ENCODE data around the gene GOLGA6L10.
"Not testable (repeated sequence)": the region's sequence is repeated elsewhere in the genome, so short reads cannot be mapped to it uniquely, and the experiment has no call there.

Gene GOLGA6L10

DNA sequence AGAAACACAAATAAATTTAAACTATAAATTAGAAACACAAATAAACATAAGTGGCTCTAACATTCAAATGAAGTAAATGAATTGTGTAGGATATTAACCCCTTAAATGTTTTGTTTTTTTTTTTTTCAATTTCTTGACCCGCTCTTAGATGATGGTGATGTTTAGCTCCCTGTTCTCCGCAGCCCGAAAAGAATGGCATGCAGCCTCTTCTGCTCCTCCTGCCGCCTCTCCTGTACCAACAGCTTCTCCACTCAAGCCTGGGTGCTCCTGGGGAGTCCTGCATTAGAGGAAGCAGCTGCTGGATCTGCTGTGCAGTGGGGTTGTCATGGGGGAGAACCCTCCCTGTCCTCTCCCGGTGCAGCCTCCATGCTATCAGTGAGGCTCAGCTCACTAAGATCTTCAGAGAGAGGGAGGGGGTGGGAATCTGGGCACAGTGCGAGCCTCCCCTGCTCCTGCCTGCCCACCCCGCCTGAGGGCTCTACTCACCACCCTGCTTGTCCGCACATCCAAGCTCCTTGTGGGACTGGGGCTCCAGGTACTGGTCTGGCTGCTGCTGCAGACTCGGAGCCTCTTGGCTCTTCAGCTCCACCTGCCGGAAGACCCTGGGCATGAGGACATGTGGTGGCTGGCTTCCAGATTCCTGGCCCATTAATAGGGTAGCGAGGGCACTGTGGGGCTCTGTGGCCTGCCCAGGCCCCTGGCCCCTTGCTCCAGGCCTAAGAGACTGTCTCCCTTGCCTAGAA is 6.5 kb downstream of the GOLGA6L10 start:
- not testable (repeated sequence) for DNase-seq (ENCODE audit: low read depth)

DNA sequence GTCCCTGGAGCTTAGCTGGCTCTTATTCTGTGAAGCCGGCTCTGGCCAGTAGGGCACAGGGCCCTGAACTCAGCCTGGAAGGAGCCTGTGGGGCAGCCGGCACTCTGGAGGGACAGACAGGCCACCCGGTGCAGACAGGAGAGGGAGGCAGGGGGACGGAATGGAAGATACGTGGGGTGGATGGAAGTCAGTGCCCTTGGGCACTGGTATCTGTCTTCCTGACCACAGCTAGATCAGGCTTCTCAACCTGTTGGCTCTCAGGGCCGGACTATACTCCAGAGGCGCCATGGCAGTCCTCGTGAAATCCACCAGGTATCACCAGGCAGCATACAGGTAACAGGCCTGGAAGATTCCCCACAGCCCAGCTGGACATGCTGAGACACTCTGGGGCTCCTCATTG is 10.7 kb downstream of the GOLGA6L10 start:
- DNase-seq (ENCODE audit: low read depth): not testable (repeated sequence)

DNA sequence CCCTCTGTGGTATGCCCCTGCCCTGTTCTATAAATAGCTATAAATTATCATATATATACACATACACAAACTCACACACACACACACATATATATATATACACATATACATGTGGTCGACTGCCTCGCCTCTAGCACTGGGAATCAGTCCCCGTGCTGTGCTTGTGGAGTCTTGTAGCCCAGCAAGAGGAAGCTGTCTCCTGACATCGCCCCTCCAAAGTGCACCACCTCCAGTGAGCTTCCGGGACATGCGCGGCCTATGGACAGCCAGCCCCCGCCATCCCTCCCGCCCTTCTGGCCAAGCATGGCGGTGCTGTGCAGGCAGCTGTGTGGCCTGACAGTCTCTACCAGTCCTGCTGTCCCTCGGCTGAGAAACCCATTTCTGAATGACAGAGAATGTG is 11.2 kb downstream of the GOLGA6L10 start:
- not testable (repeated sequence) for DNase-seq (ENCODE audit: low read depth)

DNA sequence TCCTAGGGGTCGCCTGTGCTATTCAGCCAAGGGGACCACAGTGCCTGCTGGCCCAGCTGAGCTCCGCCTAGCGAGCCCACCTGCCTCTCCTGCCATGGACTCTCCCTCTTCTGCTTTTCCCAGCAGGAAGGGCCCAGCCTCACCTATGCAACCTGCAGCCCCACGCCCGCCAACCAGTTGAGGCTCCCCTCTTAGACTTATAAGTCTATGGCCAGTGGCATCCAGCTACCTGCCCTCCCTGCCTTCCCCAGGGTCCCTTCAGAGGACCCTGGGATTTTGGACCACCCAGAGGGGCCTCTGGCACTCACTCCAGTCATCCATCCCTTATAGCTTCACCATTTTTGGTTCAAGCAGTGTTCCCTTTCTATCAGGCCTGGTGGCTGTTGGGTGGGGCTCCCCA is 12.2 kb downstream of the GOLGA6L10 start:
- not testable (repeated sequence) for DNase-seq (ENCODE audit: low read depth)

DNA sequence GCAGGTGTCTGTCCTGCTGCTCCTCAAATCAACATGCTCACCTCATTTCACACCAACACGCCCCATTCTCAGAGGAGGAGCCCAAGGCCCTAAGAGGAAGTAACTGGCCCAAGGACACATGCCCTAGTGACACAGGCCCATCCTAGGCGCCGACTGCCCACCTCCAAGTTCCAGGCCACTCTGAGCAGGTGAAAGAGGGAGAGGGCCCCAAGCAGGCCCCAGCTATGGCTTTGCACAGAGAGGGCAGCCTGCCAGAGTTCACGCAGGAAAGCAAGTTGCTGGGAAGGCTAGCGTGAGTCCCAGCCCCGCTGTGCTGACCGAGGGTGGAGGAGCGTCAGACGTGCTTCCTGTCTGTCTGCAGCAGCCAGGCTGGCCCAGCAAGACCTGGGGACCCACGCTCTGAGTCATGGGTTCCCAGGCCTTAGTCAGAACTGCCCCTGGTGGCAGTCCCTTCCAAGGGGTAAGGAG is 13.1 kb downstream of the GOLGA6L10 start:
- DNase-seq (ENCODE audit: low read depth): not testable (repeated sequence)

DNA sequence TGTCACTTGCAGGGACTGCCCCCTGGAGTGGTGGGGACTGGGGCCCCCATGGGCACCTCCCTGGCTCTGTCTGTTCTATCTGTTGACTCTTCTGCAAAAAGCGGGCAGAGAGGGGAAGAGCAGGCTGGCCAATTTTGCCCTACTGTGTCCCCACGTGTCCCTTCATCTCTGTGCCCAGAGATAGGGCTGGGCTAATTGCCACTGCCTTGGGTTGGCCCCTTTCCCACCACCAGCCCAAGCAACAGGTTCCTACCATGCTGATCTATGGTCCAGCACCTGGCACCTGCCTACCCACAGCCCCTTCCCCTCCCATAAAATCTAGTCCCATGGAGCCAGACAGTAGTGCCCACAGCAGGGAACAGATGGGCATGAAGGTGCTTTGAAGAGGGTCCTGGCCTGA is 14.3 kb downstream of the GOLGA6L10 start:
- DNase-seq (ENCODE audit: low read depth): not testable (repeated sequence)

DNA sequence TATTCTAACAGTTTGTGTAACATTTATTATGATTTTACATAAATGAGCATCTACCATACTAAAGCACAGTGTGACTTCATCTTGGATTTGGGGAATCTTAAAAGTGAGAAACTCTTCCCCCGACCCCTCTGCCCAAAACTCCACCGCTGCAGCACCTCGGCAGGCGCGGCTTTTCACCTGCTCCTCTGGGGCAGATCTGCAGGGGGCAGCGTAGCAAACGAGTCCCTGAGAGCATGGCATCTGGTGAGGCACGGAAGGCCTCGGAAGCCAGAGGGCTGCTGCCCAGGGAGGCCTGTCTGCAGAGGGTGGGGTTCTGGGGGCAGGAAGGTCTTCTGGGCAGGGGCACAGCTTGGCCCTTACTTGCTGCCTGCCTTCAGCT is 14.7 kb downstream of the GOLGA6L10 start:
- not testable (repeated sequence) for DNase-seq (ENCODE audit: low read depth)

DNA sequence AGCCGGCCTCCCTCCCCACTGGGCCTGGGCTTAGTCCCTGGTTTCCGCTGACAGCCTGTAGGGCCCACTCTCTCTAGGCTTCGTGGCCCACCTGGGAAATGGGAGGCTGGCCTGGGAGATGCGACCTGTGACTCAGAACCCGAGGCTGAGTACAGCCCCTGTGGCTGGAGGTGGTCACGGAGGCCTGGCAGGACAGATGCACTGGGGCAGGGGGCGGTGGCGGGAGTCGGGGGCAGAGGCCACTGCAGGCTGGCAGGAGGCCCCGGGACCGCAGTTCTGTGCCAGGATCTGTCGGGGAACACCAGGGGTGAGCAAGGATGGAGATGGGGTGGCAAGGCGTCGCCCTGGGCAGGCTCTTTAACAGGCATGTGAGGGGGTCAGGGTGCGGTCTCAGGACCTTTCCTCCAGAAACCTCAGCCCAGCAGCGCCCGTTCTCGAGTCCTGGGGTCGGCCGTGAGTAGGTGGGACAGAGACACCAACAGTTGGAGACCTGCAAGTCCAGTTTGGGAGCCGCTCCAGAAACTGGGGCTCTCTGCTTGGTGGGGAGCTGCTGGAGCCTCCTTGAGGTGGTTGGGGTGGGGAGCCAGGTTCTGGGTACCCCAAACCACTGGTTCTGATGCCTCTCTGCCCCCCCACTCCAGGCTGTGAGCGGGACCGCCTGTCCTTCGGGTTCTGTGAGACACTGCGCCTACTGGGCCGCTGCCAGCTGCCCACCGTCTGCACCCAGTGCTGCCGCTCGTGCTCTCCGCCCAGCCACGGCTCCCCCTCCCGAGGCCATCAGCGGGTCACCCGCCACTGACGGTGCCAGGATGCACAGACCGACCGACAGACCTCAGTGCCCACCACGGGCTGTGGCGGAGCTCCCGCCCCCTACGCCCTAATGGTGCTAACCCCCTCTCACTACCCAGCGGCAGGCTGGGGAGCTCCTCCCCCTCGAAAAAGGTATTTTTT is 15.4 kb downstream of the GOLGA6L10 start:
- DNase-seq (ENCODE audit: low read depth): not testable (repeated sequence)

DNA sequence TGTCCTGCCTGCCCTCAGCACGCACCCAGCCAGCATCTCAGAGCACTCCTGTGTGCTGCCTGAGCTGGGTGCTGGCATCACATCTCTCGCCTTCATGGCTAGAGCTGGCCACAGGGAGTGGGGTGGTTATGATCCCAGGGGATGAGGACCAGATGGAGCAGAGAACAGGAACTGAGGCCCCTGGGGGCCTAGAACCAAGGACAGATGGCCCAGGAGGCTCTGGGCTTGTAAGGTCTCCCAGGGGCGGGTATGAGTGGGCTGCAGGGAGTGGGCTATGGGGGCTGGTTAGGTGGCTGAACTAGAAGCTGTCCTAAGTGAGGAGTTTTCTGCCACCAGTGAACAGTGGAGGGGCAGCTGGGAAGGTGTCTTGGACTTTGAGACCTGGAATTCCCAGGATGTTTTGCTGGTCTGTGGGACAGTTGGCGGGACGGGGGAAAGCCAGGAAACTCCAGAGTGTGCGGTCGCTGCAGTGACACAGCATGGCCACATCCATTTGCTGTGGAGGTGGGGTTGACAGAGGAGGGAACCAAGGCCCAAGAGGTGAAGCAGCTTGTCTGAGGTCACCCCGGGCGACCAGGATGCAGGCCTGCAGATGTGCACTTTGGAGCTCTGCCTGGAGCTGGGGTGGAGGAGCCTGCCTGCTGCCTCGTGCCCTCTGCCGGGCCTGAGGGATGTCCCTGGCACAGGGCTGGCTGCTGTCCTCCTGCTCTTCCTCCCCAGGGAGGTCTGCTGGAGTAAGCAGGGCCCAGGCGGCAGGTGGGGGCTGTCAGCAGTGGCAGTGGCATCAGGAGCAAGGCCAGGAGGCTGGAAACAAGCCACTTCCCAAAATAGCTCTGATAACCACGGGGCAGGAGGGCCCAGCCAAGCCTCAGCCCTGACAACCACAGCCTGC is 16.3 kb downstream of the GOLGA6L10 start:
- not testable (repeated sequence) for DNase-seq (ENCODE audit: low read depth)

DNA sequence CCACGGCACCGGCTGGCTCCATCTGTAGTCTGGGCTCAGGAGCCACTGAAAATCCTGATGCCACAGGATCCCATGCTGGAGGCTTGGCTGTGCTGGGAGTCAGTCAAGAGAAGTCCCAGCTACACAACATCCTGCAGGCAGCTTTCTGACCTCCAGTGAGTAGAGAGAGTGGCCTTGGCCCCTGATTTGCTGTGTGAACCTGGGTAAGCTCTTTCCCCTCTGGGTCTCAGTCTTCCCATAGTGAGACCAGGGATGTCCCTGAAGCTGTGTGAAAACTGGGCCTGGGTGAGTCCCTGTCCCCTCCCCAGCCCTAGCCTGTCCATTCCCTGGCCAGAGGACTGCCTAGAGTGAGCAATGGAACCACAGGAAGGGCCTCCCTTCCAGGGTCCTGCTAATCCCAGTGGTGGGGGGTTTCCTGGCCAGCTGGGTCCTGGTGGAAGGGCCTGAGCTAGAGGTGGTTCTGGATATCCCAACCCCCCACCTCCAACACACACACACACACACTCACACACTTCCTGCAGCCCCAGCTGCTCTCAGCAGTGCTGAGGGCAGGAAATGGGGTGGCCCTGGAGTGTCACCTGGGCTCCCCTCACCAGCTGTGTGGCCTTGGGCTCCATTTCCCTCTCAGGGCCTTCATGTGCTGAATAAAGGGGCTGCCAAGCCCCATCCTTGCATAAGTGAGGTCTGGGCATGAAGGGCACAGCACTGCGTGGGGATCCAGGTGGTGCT is 17.5 kb downstream of the GOLGA6L10 start:
- not testable (repeated sequence) for DNase-seq (ENCODE audit: low read depth)

DNA sequence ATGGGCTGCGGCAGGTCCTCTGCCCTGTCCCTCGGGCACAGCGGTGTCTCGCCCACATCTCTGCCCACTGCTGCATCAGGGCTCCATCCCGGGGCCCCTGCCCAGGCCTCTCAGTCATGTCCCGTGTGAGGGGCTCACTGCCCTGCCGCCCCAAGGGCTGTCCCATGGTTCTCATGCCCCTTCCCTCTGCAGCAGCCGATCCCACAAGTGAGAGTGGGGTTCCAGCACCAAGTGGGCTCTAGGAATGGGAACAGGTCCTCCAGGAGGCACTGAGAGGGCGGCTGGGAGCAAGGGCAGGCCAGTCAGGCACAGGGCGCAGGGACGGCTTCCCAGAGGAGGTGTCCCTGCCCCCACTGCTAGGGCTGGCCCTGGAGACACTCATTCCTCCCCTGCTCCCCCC is 18.4 kb downstream of the GOLGA6L10 start:
- DNase-seq (ENCODE audit: low read depth): not testable (repeated sequence)

DNA sequence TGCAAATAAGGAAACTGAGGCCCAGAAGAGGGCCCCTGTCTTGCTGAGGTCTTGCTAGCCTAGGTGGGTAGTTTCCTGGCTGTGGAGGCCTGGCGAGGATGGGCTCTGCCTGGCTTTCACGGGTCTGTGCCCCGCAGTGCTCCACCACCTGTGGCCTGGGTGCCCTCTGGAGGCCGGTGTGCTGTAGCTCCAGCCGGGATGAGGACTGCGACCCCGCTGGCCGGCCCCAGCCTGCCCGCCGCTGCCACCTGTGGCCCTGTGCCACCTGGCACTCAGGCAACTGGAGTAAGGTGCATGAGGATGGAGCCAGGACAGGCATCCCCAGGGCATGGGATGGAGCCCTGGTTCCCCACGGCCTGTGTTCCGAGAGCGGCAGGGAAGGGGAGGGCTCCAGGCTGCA is 20.2 kb downstream of the GOLGA6L10 start:
- DNase-seq (ENCODE audit: low read depth): not testable (repeated sequence)

DNA sequence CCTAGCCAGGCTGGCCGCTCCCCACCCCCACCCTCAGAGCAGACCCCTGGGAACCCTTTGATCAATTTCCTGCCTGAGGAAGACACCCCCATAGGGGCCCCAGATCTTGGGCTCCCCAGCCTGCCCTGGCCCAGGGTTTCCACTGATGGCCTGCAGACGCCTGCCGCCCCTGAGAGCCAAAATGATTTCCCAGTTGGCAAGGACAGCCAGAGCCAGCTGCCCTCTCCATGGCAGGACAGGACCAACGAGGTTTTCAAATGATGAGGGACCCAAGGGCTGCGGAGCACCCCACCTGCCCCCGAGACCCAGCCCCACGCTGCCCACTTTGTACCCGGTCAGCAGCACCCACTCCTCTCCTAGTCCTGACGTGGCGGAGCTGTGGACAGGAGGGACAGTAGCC is 21.9 kb downstream of the GOLGA6L10 start:
- DNase-seq (ENCODE audit: low read depth): not testable (repeated sequence)

DNA sequence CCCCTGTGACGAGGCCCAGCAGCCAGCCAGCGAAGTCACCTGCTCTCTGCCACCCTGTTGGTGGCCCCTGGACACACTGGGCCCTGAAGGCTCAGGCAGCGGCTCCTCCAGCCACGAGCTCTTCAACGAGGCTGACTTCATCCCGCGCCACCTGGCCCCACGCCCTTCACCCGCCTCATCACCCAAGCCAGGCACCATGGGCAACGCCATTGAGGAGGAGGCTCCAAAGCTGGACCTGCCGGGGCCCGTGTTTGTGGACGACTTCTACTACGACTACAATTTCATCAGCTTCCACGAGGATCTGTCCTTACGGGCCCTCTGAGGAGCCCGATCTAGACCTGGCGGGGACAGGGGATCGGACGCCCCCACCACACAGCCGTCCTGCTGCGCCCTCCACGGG is 22.4 kb downstream of the GOLGA6L10 start:
- DNase-seq (ENCODE audit: low read depth): not testable (repeated sequence)

DNA sequence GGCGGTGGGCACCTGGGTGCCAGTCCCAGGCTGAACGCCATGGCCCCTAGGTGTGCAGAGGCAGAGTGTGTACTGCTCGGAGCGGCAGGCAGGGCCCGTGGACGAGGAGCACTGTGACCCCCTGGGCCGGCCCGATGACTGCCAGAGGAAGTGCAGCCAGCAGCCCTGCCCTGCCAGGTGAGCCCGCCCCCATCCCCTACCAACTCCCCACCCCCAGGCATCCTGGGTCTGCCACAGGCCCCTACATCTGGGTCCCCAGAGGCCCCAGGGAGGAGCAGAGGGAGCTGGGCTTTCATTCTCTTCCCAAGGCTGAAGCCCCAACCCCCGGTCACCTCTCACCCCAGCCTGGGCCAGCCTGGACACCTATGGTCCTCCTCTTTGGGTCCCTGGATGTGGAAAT is 23.6 kb downstream of the GOLGA6L10 start:
- not testable (repeated sequence) for DNase-seq (ENCODE audit: low read depth)

DNA sequence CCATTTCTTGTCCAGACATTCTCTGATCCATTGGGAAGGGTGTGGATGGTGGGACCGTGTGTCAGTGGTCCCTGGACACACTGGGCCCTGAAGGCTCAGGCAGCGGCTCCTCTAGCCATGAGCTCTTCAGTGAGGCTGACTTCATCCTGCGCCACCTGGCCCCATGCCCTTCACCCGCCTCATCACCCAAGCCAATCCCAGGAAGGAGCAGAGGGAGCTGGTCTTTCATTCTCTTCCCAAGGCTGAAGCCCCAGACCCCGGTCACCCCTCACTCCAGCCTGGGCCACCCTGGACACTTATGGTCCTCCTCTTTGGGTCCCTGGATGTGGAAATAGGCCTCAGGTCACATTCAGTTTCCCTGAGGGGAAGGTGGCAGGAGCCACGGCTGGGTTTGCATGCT is 24.4 kb downstream of the GOLGA6L10 start:
- not testable (repeated sequence) for DNase-seq (ENCODE audit: low read depth)

DNA sequence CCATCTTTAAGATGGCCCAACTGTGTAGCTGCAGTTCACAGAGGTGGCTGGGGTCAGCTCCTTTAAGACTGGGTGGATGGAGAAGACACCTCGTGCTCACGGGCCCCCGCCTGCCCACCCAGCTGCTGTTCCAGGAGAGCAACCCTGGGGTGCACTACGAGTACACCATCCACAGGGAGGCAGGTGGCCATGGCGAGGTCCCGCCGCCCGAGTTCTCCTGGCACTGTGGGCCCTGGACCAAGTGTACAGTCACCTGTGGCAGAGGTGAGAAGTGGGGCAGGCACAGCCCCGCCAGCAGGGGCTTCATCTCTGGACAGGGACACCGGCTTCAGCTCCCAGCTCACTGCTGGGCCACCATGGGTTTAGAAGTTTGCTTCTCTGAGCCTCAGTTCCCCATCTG is 26.8 kb downstream of the GOLGA6L10 start:
- not testable (repeated sequence) for DNase-seq (ENCODE audit: low read depth)

DNA sequence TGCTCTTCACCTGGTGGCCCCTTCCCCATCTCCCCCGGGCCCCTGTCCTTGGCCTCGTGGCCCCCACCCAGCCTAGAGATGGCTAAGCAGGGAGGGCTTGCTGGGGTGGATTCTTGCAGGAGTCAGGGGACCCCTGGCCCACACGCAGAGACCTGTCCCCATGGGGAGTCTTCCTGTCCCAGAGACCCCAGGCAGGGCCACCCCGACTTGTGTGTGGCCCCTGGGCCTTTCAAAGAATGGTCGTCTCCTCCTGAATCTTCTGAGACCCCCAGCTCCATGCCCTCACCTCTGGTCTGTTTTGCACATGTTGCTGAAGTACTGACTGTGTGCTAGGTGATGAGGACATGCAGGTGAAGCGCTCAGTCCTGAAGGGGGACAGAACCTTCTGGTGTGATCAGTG is 28.4 kb downstream of the GOLGA6L10 start:
- DNase-seq (ENCODE audit: low read depth): not testable (repeated sequence)

DNA sequence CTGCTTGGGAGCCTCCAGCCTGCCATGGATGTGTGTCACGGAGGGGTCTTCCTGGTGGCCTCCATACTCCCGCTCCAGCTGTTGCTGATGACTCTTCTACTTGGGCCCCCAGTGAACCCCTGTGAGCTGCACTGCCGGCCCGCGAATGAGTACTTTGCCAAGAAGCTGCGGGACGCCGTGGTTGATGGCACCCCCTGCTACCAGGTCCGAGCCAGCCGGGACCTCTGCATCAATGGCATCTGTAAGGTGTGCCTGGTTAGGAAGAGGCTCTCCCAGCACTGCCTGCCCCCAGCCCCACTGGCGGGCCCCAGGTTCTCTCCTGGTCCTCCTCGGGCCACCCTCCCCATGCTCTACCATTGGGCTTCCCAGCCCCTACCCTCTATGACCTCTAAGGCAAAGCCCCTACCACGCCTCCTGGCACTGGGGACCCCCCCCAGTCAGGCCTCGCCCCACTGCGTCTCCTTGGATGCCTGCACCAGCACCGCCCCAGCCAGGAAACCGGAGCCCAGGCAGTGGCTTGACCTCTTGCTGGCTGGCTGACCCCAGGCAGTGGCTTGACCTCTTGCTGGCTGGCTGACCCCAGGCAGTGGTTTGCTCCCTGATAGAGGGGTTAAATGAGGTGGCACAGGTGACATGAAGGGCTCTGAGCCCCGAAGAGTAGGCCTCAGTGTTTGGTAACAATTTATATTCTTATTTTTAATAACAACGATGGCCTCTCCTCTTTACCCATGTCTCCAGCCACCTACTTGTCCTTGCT is 29.6 kb downstream of the GOLGA6L10 start:
- DNase-seq (ENCODE audit: low read depth): not testable (repeated sequence)

DNA sequence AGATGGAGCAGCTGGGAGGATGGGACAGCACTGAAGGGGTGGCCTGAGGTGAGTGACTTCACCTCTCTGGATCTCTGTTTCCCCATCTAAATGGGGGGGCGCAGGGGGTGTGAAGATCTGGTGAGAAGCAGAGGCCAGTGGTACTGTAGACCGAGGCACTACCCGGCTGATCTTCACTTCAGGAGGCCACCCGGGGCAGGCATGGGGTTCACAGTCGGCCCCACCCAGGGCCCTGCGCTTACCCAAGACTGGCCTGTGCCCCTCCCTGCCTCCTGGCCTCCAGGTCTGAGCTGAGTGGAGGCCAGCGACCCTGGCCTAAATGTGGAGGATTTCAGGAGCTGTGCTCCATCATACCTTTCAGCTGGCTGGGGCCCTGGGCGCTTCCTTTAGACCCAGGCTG is 31.0 kb downstream of the GOLGA6L10 start:
- not testable (repeated sequence) for DNase-seq (ENCODE audit: low read depth)
